K562 (cell line): Measurements from ENCODE around the gene CACNA2D3. TPM values are rescaled to one million over a fixed set of nuclear protein-coding genes. Genes with fewer than 3 reads are reported as not detected.

ENCODE experiments used
- JUN ChIP-seq, 2 experiments: sonication (generic) in 1 of 2; formaldehyde crosslinking in 1 of 2; IDR thresholded peaks; 2 replicates each; pipeline versions ENCODE4 v1.6.1 to v1.8.0; 2012 to 2022; ENCODE audit warnings: borderline replicate concordance in 2 of 2, mild to moderate bottlenecking in 2 of 2, improper control_type of control experiment in 1 of 2, low read depth in 1 of 2, low read length in 1 of 2, missing genetic modification reagents in 1 of 2
- MAZ ChIP-seq, 2 experiments: fragments of 450-650 bp in 1 of 2; sonication (generic) in 1 of 2; formaldehyde crosslinking; IDR thresholded peaks in 1 of 2; conservative IDR thresholded peaks in 1 of 2; 2 replicates each; pipeline versions ENCODE4 v1.4.0 to v1.5.0; 2020; ENCODE audit warnings: mild to moderate bottlenecking in 1 of 2, missing genetic modification reagents in 1 of 2
- PRPF4 ChIP-seq: fragments of 200-400 bp; formaldehyde crosslinking; IDR thresholded peaks from one replicate; pipeline ENCODE4 v1.6.1; 2017; ENCODE audit warnings: low read length, low read depth, mild to moderate bottlenecking; ENCODE audit not compliant: insufficient read depth, poor library complexity, severe bottlenecking
- TRIM28 ChIP-seq: fragments of 450-650 bp; IDR thresholded peaks from 2 replicates; pipeline ENCODE4 v1.6.1; 2017
- ZBTB40 ChIP-seq, 2 experiments: fragments of 450-650 bp in 1 of 2; sonication (generic) in 1 of 2; formaldehyde crosslinking in 1 of 2; IDR thresholded peaks; 2 replicates each; pipeline versions ENCODE4 v1.7.1 to v1.9.0; 2016 to 2022; ENCODE audit warnings: inconsistent platforms in 1 of 2, mild to moderate bottlenecking in 1 of 2, missing genetic modification reagents in 1 of 2
- ZNF586 ChIP-seq: fragments of 450-650 bp; formaldehyde crosslinking; conservative IDR thresholded peaks from 2 replicates; pipeline ENCODE4 v1.4.0; 2020; ENCODE audit warnings: mild to moderate bottlenecking, moderate library complexity
- polyA plus RNA-seq, 8 experiments: library from polyadenylated mRNA; depleted of rRNA in 4 of 8; stranded (reverse) in 5 of 8; unstranded in 3 of 8; fragments of >200 nt; fragmentation: Nextera tagmentation in 2 of 8; fragmentation: Illumina TruSeq in 1 of 8; extraction: Ambion mirVana in 2 of 8; extraction: Trizol in 1 of 8; gene quantifications; 2 replicates each; pipeline versions ENCODE4 v1.2.1 to v1.2.3, GENCODE V29; 2011 to 2014; ENCODE audit warnings: inconsistent platforms in 1 of 8, missing spikeins in 1 of 8
- total RNA-seq, 7 experiments: library from RNA; depleted of rRNA in 6 of 7; stranded (reverse); fragments of >200 nt in 6 of 7; fragmentation: Illumina TruSeq in 2 of 7; extraction: Trizol in 2 of 7; gene quantifications; 2 replicates each; pipeline versions ENCODE4 v1.2.1 to v1.2.3, GENCODE V29; 2011 to 2021; ENCODE audit warnings: low replicate concordance in 1 of 7

The CACNA2D3 gene
- total and polyA plus RNA-seq, 9 of the 15 experiments (the other 6 are each of a cell fraction or from before 2014, with no cell fraction given) = 0.01 TPM; not detected in 8

DNA sequence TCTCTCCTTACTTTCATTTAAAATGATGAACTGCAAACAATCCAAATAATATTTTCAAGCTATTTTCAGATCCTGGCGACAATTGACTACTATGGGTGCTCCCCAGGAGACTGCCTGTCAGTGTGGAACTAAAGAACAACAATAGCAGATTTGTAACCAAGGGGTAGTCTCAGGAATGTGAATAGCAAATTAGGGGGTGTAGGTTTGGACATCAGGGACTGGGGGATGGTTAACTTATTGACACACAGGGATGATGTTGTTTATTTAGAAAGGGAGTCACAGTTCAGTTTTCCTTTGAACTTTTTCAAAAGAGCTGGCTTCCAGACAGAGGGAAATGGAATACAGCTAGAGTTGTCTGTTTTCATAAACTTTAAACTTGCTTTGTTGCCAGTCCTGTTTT is 575.7 kb downstream of the CACNA2D3 start (continued):
- no peak for TF ChIP-seq ZBTB40 (IDR thresholded peaks at IDR 0.05)
- TF ChIP-seq ZBTB40 (CRISPR knock-in tag; IDR thresholded peaks at IDR 0.05) = no peak
- TF ChIP-seq ZNF586 (CRISPR knock-in tag) = no peak
- no peak for TF ChIP-seq MAZ (CRISPR knock-in tag; conservative IDR thresholded peaks at IDR 0.05 in 1 of 2, IDR thresholded peaks at IDR 0.05 in 1 of 2)
- TF ChIP-seq JUN (IDR thresholded peaks at IDR 0.05; ENCODE audit: borderline replicate concordance, low read depth, low read length) = no peak
- TF ChIP-seq JUN (CRISPR knock-in tag; IDR thresholded peaks at IDR 0.05; ENCODE audit: borderline replicate concordance) = no peak
- TF ChIP-seq PRPF4 = no peak
- TF ChIP-seq TRIM28 = no peak
